ENCODE data around the gene SLC25A39. TPM values are rescaled to one million over a fixed set of nuclear protein-coding genes. Genes with fewer than 3 reads are reported as not detected.

Gene SLC25A39
- total RNA-seq, 1 donor from 2014 or later: 80.6 TPM

DNA sequence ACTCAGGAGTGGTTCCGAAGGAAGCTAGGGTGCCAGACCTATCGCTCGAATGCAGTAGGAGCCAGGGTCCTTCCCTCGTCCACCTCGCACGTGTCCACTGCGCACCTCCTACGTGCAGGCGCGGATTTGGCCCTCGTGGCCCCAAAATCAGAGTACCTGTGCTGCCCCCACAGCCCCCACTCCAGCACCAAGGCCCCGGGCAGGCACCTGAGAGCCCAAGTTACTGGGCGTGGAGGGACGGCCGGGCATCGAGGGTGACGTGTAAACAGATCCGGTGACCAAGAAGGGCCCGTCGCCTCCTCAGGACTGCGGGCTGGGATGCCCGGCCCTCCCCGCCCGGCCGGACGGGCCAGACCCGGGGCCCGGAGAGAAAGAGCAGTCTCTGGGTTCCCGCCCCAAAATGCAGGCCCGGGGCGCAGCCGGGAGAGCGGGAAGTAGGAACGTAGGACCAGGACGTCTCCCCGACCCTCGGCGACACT is 492 bp downstream of the SLC25A39 start:
- Histone ChIP-seq H3K36me3 (ENCODE audit: insufficient read depth, low read length) (peaks cover 6% of the 10 kb centered on the region), H3K27ac (ENCODE audit: low read depth, low read length) (peak overlapping the region; percentile 26), H3K4me2 (ENCODE audit: low read length) (peak overlapping the region; percentile 85), H3K4me3 (ENCODE audit: insufficient read depth, low read depth, low read length) (peak overlapping the region; percentile 73), H3K79me2 (ENCODE audit: insufficient read depth, low read length) (peaks cover 19% of the 10 kb centered on the region), H4K20me1 (ENCODE audit: insufficient read depth, low read length) (peaks cover 19% of the 10 kb centered on the region), H3K27me3 (ENCODE audit: insufficient read depth, low read length) (no peaks in the 10 kb centered on the region), H2AFZ (ENCODE audit: low read depth, low read length) (peak overlapping the region; percentile 87), H3K9me3 (ENCODE audit: insufficient read depth, low read depth, low read length) (no peaks in the 10 kb centered on the region), H3K9ac (ENCODE audit: low read length) (peak overlapping the region; percentile 79), H3K4me1 (ENCODE audit: insufficient read depth, low read length) (peaks cover 10% of the 10 kb centered on the region)
- peaks cover 2% of the 10 kb centered on the region for H3K4me1 Mint-ChIP-seq (ENCODE audit: low read depth, unreplicated experiment)
- no peaks in the 10 kb centered on the region for H3K27me3 Mint-ChIP-seq (ENCODE audit: low read depth, unreplicated experiment)
- no peaks in the 10 kb centered on the region for H3K9me3 Mint-ChIP-seq (ENCODE audit: unreplicated experiment)
- FAIRE-seq: no peak
- H3K36me3 Mint-ChIP-seq (ENCODE audit: low read depth, unreplicated experiment): peaks cover 8% of the 10 kb centered on the region
- no peak for DNase-seq (ENCODE audit: low read depth)
- TF ChIP-seq CTCF (IDR thresholded peaks at IDR 0.05; ENCODE audit: insufficient read depth, low read depth, low read length) (no peak), EZH2 (IDR thresholded peaks at IDR 0.05; ENCODE audit: insufficient read depth, low read length) (no peak)
- peak overlapping the region; percentile 90 for H3K4me3 Mint-ChIP-seq (ENCODE audit: unreplicated experiment)
- H3K27ac Mint-ChIP-seq (ENCODE audit: unreplicated experiment): peak overlapping the region; percentile 34

GRCh38 chr17:44323359-44324091 is 1.1 kb downstream of the SLC25A39 start:
- H3K4me1 ChIP-seq (ENCODE audit: insufficient read depth, low read length): peaks cover 10% of the 10 kb centered on the region
- H3K36me3 ChIP-seq (ENCODE audit: insufficient read depth, low read length): peaks cover 6% of the 10 kb centered on the region
- peak overlapping the region; percentile 79 for H3K9ac ChIP-seq (ENCODE audit: low read length)
- peak overlapping the region; percentile 87 for H2AFZ ChIP-seq (ENCODE audit: low read depth, low read length)
- no peaks in the 10 kb centered on the region for H3K9me3 Mint-ChIP-seq (ENCODE audit: unreplicated experiment)
- peak overlapping the region; percentile 90 for H3K4me3 Mint-ChIP-seq (ENCODE audit: unreplicated experiment)
- no peak overlapping the region for H3K27ac ChIP-seq (ENCODE audit: low read depth, low read length)
- peak overlapping the region; percentile 85 for H3K4me2 ChIP-seq (ENCODE audit: low read length)
- peak overlapping the region; percentile 73 for H3K4me3 ChIP-seq (ENCODE audit: insufficient read depth, low read depth, low read length)
- peaks cover 19% of the 10 kb centered on the region for H4K20me1 ChIP-seq (ENCODE audit: insufficient read depth, low read length)
- H3K27me3 ChIP-seq (ENCODE audit: insufficient read depth, low read length): no peaks in the 10 kb centered on the region
- H3K36me3 Mint-ChIP-seq (ENCODE audit: low read depth, unreplicated experiment): peaks cover 8% of the 10 kb centered on the region
- TF ChIP-seq CTCF (IDR thresholded peaks at IDR 0.05; ENCODE audit: insufficient read depth, low read depth, low read length) (no peak), EZH2 (IDR thresholded peaks at IDR 0.05; ENCODE audit: insufficient read depth, low read length) (no peak)
- H3K27ac Mint-ChIP-seq (ENCODE audit: unreplicated experiment): no peak overlapping the region
- no peaks in the 10 kb centered on the region for H3K9me3 ChIP-seq (ENCODE audit: insufficient read depth, low read depth, low read length)
- H3K4me1 Mint-ChIP-seq (ENCODE audit: low read depth, unreplicated experiment): peaks cover 2% of the 10 kb centered on the region
- DNase-seq (ENCODE audit: low read depth) (no peak), FAIRE-seq (no peak)
- no peaks in the 10 kb centered on the region for H3K27me3 Mint-ChIP-seq (ENCODE audit: low read depth, unreplicated experiment)
- H3K79me2 ChIP-seq (ENCODE audit: insufficient read depth, low read length): peaks cover 19% of the 10 kb centered on the region
